ENCODE results near the gene FHAD1.
"Not testable (repeated sequence)": the region's sequence is repeated elsewhere in the genome, so short reads cannot be mapped to it uniquely, and the experiment has no call there.

FHAD1 gene

DNA sequence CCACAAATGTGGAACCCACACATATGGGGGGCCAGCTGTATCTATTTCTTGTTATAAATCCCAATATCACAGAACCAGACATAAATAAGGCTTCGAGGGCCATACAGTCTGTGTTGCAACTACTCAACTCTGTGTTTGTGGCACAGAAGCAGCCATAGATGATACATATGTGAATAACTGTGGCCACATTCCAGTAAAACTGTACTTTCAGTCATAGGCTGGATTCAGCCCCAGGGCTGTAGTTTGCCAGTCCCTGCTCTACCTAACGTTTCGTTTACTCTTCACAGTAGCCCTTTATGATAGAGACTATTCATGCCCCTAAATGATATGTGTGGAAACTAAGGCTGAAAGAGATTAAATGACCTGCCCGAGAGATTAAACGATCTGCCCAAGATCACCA is 48.7 kb downstream of the FHAD1 start:
- H3K27me3 Mint-ChIP-seq = peaks cover 3% of the 10 kb centered on the region
- no peak for ATAC-seq
- no peak overlapping the region for H3K4me3 Mint-ChIP-seq
- peaks cover 1% of the 10 kb centered on the region for H3K4me1 Mint-ChIP-seq
- peaks cover 3% of the 10 kb centered on the region for H3K9me3 Mint-ChIP-seq
- H3K36me3 Mint-ChIP-seq = no peaks in the 10 kb centered on the region
- H3K27ac Mint-ChIP-seq = no peak overlapping the region

GRCh38 chr1:15296585-15297321 is 49.7 kb downstream of the FHAD1 start:
- no peaks in the 10 kb centered on the region for H3K4me1 Mint-ChIP-seq
- H3K9me3 Mint-ChIP-seq = peaks cover 3% of the 10 kb centered on the region
- no peaks in the 10 kb centered on the region for H3K27me3 Mint-ChIP-seq
- no peak overlapping the region for H3K27ac Mint-ChIP-seq
- no peaks in the 10 kb centered on the region for H3K36me3 Mint-ChIP-seq
- ATAC-seq = no peak
- no peak overlapping the region for H3K4me3 Mint-ChIP-seq

DNA sequence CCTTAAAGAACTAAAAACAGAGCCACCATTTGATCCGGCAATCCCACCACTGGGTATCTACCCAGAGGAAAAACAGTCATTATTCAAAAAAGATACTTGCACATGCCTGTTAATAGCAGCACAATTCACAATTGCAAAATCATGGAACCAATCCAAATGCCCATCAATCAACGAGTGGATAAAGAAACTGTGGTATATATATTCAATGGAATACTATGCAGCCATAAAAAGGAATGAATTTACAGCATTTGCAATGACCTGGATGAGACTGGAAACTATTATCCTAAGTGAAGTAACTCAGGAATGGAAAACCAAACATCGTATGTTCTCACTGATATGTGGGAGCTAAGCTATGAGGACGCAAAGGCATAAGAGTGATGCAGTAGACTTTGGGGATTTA is 51.0 kb downstream of the FHAD1 start:
- H3K4me1 Mint-ChIP-seq, H3K9me3 Mint-ChIP-seq, H3K27me3 Mint-ChIP-seq, H3K27ac Mint-ChIP-seq, ATAC-seq, H3K4me3 Mint-ChIP-seq, H3K36me3 Mint-ChIP-seq: not testable (repeated sequence)

DNA sequence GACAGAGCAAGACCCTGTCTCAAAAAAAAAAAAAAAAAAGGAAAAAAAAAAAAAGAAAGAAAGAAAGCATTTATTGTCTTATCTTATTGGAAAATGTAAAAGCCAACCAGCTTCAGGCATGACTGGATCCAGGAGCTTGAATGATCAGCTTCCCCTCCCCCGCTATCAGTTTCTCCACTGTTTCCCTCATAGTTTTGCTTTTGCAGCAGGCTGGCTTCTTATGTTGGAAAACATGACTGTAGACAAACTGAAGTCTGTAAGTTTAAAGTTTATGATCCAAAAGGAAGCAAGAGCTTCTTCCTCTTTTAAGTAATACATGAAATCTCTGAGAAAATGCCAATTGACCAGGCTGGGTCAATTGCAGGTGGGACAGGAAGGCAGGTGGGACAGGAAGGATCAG is 52.2 kb downstream of the FHAD1 start:
- Mint-ChIP-seq H3K27me3 (no peaks in the 10 kb centered on the region), H3K4me3 (no peak overlapping the region)

DNA sequence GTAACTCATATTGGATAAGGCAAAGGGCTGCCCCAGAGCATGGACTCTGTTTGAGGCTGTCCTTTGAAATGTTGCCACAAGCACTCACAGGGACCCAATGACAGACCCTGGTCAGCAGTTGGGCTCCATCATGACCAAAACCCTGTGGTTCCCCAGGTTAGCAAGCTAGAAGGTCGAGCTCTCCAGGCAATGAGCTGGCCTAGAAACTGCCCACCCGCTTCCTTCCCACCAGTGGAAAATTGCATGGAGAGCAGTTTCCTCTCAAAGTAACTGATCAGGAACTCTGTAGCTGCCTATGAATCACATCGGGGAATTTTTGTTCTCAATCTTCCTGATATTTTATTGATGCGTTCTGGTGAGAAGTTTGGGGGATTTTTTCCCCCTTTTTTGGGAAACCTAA is 52.8 kb downstream of the FHAD1 start:
- Mint-ChIP-seq H3K9me3 (peaks cover 3% of the 10 kb centered on the region), H3K36me3 (no peaks in the 10 kb centered on the region), H3K4me1 (peaks cover 5% of the 10 kb centered on the region), H3K27ac (no peak overlapping the region), H3K27me3 (peaks cover 2% of the 10 kb centered on the region), H3K4me3 (no peak overlapping the region)
- ATAC-seq = no peak

More for the DNA sequence above, 52.2 kb downstream of the FHAD1 start:
- Mint-ChIP-seq H3K4me1 (no peaks in the 10 kb centered on the region), H3K27ac (no peak overlapping the region), H3K36me3 (no peaks in the 10 kb centered on the region), H3K9me3 (peaks cover 3% of the 10 kb centered on the region)
- no peak for ATAC-seq

GRCh38 chr1:15303935-15304334 is 56.9 kb downstream of the FHAD1 start:
- Mint-ChIP-seq H3K36me3 (no peaks in the 10 kb centered on the region), H3K9me3 (no peaks in the 10 kb centered on the region), H3K4me1 (peaks cover 7% of the 10 kb centered on the region)

GRCh38 chr1:15304708-15305467 is 57.9 kb downstream of the FHAD1 start:
- no peaks in the 10 kb centered on the region for H3K9me3 Mint-ChIP-seq
- peaks cover 7% of the 10 kb centered on the region for H3K4me1 Mint-ChIP-seq
- H3K36me3 Mint-ChIP-seq = no peaks in the 10 kb centered on the region

More at GRCh38 chr1:15303935-15304334, 56.9 kb downstream of the FHAD1 start:
- Mint-ChIP-seq H3K27ac (no peak overlapping the region), H3K4me3 (no peak overlapping the region), H3K27me3 (peaks cover 20% of the 10 kb centered on the region)
- ATAC-seq = no peak

DNA sequence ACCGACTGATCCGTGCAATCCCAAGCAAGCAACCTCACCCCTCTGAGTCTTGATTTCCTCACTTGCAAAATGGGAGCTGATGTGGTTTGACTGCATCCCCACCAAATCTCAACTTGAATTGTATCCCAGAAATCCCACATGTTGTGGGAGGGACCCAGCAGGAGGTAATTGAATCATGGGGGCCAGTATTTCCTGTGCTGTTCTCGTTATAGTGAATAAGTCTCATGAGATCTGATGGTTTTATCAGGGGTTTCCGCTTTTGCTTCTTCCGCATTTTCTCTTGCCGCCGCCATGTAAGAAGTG is 58.4 kb downstream of the FHAD1 start:
- no peaks in the 10 kb centered on the region for H3K9me3 Mint-ChIP-seq
- H3K36me3 Mint-ChIP-seq = no peaks in the 10 kb centered on the region
- H3K4me1 Mint-ChIP-seq = peaks cover 7% of the 10 kb centered on the region
- H3K27ac Mint-ChIP-seq = no peak overlapping the region
- H3K27me3 Mint-ChIP-seq = peaks cover 35% of the 10 kb centered on the region
- no peak for ATAC-seq
- no peak overlapping the region for H3K4me3 Mint-ChIP-seq

More at GRCh38 chr1:15304708-15305467, 57.9 kb downstream of the FHAD1 start:
- no peak overlapping the region for H3K4me3 Mint-ChIP-seq
- no peak for ATAC-seq
- no peak overlapping the region for H3K27ac Mint-ChIP-seq
- peaks cover 29% of the 10 kb centered on the region for H3K27me3 Mint-ChIP-seq

GRCh38 chr1:15306352-15306751 is 59.3 kb downstream of the FHAD1 start:
- H3K36me3 Mint-ChIP-seq, H3K4me1 Mint-ChIP-seq, H3K27ac Mint-ChIP-seq, H3K4me3 Mint-ChIP-seq, H3K9me3 Mint-ChIP-seq, ATAC-seq: not testable (repeated sequence)
- H3K27me3 Mint-ChIP-seq = peaks cover 42% of the 10 kb centered on the region

DNA sequence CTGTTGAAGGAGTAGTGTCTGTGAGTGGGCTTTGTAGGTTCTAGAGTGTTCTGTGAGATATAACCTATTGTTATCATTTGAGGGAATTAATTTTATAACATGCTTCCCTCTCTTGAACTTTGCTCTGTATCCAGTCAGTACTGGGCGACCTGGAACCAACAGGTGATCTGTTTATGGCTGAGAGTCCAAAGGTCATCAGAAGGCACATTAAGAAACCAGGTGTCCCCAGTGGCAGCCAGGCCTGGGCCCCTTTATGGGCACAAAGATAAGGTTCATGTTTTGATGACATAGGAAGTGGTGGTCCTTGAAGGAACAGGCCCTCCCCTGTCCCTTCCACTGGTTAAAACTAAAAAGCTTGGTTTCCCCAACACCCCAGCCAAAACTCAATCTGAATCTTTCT is 61.1 kb downstream of the FHAD1 start:
- H3K4me3 Mint-ChIP-seq = no peak overlapping the region
- H3K27me3 Mint-ChIP-seq = peaks cover 51% of the 10 kb centered on the region
- no peak overlapping the region for H3K27ac Mint-ChIP-seq
- no peaks in the 10 kb centered on the region for H3K9me3 Mint-ChIP-seq
- no peaks in the 10 kb centered on the region for H3K36me3 Mint-ChIP-seq
- no peak for ATAC-seq
- H3K4me1 Mint-ChIP-seq = peaks cover 7% of the 10 kb centered on the region

DNA sequence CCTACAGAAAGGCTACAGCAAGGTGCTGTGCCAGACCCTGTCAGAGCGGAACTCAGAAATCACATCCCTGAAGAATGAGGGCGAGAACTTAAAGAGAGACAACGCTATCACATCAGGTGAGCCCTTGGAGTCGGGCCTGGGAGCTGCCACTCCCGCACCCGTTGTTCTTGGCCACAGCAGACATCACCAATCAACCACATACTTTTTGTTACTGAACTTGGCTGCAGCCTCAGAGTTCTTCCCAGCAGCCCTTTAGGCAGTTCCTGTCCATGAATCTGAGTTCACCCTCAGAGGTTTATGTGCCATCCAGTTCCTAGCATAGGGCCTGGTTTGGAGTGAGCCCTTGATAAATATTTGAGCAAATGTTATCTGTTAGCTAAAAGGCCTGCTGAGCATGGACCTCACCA is 61.6 kb downstream of the FHAD1 start:
- H3K4me3 Mint-ChIP-seq = no peak overlapping the region
- H3K4me1 Mint-ChIP-seq = peaks cover 7% of the 10 kb centered on the region
- H3K27ac Mint-ChIP-seq = no peak overlapping the region
- no peaks in the 10 kb centered on the region for H3K36me3 Mint-ChIP-seq
- ATAC-seq = no peak
- no peaks in the 10 kb centered on the region for H3K9me3 Mint-ChIP-seq
- H3K27me3 Mint-ChIP-seq = peaks cover 51% of the 10 kb centered on the region

- no peak overlapping the region for H3K27ac Mint-ChIP-seq
- peaks cover 9% of the 10 kb centered on the region for H3K4me1 Mint-ChIP-seq
- H3K4me3 Mint-ChIP-seq = no peak overlapping the region
- H3K36me3 Mint-ChIP-seq = no peaks in the 10 kb centered on the region
- ATAC-seq = no peak
- H3K9me3 Mint-ChIP-seq = no peaks in the 10 kb centered on the region
- H3K27me3 Mint-ChIP-seq = peaks cover 58% of the 10 kb centered on the region
Measured at GRCh38 chr1:15309687-15310086, 62.7 kb downstream of the FHAD1 start.

DNA sequence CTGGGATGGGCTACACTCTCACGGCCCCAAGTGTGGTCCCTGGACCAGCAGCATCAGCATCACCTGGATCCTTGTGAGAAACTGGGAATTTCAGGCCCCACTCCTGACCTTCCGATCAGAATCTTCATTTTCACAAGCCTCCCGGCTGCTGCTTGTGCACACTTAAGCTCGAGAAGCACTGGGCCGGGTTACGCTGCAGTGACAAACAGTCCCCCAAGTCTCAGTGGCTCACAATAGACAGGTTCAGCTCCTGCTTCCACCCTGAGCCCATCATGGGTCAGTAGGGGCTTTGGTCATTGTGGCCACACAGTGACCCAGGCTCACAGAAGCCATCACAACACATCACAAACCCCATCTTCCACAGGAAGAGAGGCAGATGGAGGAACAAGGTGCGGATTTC is 63.5 kb downstream of the FHAD1 start:
- no peak overlapping the region for H3K27ac Mint-ChIP-seq
- no peaks in the 10 kb centered on the region for H3K9me3 Mint-ChIP-seq
- no peak overlapping the region for H3K4me3 Mint-ChIP-seq
- no peak for ATAC-seq
- H3K27me3 Mint-ChIP-seq = peaks cover 50% of the 10 kb centered on the region
- H3K4me1 Mint-ChIP-seq = peaks cover 5% of the 10 kb centered on the region
- H3K36me3 Mint-ChIP-seq = no peaks in the 10 kb centered on the region

DNA sequence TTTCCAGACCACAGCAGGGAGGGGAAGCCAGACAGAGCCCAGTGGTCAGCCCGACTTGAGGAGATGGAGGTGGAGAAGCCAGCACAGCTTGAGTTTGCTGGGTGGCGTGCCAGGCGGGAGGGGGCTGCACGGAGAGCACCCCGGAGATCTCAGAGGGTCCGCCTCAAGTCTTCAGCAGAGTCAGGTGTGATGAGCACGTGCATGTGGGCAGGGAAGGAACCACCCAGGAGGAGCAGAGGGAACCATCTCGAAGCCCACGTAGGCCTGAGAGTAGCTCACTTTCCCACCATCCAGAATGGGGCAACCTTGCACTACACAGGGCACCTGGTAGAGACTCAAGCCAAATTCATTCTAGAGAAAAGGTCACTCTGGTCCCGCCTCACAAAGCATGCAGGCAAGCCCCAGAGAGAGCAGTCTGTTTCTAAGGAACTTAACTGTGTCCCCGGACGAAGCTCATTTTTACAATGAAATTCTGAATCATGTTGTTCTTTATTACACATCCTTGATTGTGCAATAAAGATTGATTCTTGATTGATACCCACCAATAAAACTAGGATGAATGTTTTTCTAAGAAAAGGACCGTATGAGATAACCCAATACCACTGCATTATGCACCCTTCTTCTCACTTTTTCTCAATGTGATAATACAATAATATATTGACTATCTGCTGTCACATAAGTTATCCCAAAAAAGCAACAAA is 64.2 kb downstream of the FHAD1 start:
- no peaks in the 10 kb centered on the region for H3K36me3 Mint-ChIP-seq
- H3K27me3 Mint-ChIP-seq = peaks cover 50% of the 10 kb centered on the region
- H3K9me3 Mint-ChIP-seq = no peaks in the 10 kb centered on the region
- peaks cover 5% of the 10 kb centered on the region for H3K4me1 Mint-ChIP-seq
- H3K4me3 Mint-ChIP-seq = no peak overlapping the region
- H3K27ac Mint-ChIP-seq = no peak overlapping the region
- no peak for ATAC-seq

GRCh38 chr1:15311880-15312279 is 64.9 kb downstream of the FHAD1 start:
- H3K4me3 Mint-ChIP-seq = no peak overlapping the region
- peaks cover 5% of the 10 kb centered on the region for H3K4me1 Mint-ChIP-seq
- ATAC-seq = no peak
- no peak overlapping the region for H3K27ac Mint-ChIP-seq
- H3K36me3 Mint-ChIP-seq = no peaks in the 10 kb centered on the region
- H3K9me3 Mint-ChIP-seq = no peaks in the 10 kb centered on the region
- peaks cover 56% of the 10 kb centered on the region for H3K27me3 Mint-ChIP-seq

All from stimulated activated memory B cell treated with anti-CD40 and anti-IgM and Interleukin-4, amounts not matched to agents 10 μg/mL and 1 μg/mL and 100 μg/mL, for 72 hours (primary cell).